Fibroblast of lung (primary cell): ENCODE data around the gene CFAP221. TPM values are rescaled to one million over a fixed set of nuclear protein-coding genes. Genes with fewer than 3 reads are reported as not detected.

Experiments used
- DNase-seq, 2 donors: peaks; one replicate each; pipeline versions ENCODE4 v3.0.0 to v3.0.0-alpha.2; 2010; ENCODE audit warnings: low read depth in 2 of 2
- H2AFZ ChIP-seq: 2 replicates; pipeline ENCODE4 v1.5.1; 2012; ENCODE audit warnings: low read length, control low read depth, inconsistent platforms
- H3K27ac ChIP-seq: 2 replicates; pipeline ENCODE4 v1.5.1; 2011; ENCODE audit warnings: low read length, control low read depth; ENCODE audit not compliant: insufficient read depth
- H3K27me3 ChIP-seq: 2 replicates; pipeline ENCODE4 v1.5.1; 2011; ENCODE audit warnings: mild to moderate bottlenecking, low read length; ENCODE audit not compliant: control insufficient read depth, insufficient read depth
- H3K36me3 ChIP-seq: 2 replicates; pipeline ENCODE4 v1.5.1; 2011; ENCODE audit warnings: low read length; ENCODE audit not compliant: control insufficient read depth, insufficient read depth
- H3K4me1 ChIP-seq: 2 replicates; pipeline ENCODE4 v1.5.1; 2011; ENCODE audit warnings: low read length; ENCODE audit not compliant: control insufficient read depth, insufficient read depth; ENCODE audit errors: extremely low read depth
- H3K4me2 ChIP-seq: 2 replicates; pipeline ENCODE4 v1.5.1; 2011; ENCODE audit warnings: low read length, control low read depth; ENCODE audit not compliant: insufficient read depth; ENCODE audit errors: extremely low read depth
- H3K4me3 ChIP-seq, 4 experiments: fragments of 200-600 bp in 1 of 4; sonication (generic) in 1 of 4; replicated peaks in 1 of 4; 2 replicates each; pipeline ENCODE4 v1.5.1; 2011 to 2016; ENCODE audit warnings: low read length in 4 of 4, low read depth in 3 of 4, mild to moderate bottlenecking in 3 of 4, control low read depth in 2 of 4, inconsistent platforms in 1 of 4, mixed read lengths in 1 of 4; ENCODE audit not compliant: insufficient read depth in 1 of 4; ENCODE audit errors: control extremely low read depth in 1 of 4
- H3K79me2 ChIP-seq: 2 replicates; pipeline ENCODE4 v1.5.1; 2012; ENCODE audit warnings: mild to moderate bottlenecking, low read length, inconsistent platforms; ENCODE audit not compliant: control insufficient read depth, insufficient read depth
- H3K9ac ChIP-seq: 2 replicates; pipeline ENCODE4 v1.5.1; 2011; ENCODE audit warnings: mild to moderate bottlenecking, low read length, control low read depth; ENCODE audit not compliant: insufficient read depth
- H3K9me3 ChIP-seq: 2 replicates; pipeline ENCODE4 v1.5.1; 2012; ENCODE audit warnings: low read depth, low read length; ENCODE audit not compliant: control insufficient read depth, insufficient read depth
- H4K20me1 ChIP-seq: 2 replicates; pipeline ENCODE4 v1.5.1; 2011; ENCODE audit warnings: low read length; ENCODE audit not compliant: control insufficient read depth, insufficient read depth; ENCODE audit errors: extremely low read depth
- EZH2 ChIP-seq: IDR thresholded peaks from 2 replicates; pipeline ENCODE4 v1.5.1; 2012; ENCODE audit warnings: low read length, control low read depth, mild to moderate bottlenecking; ENCODE audit errors: missing control alignments
- polyA plus RNA-seq, 2 donors: library from polyadenylated mRNA; depleted of rRNA in 1 of 2; stranded (reverse) in 1 of 2; unstranded in 1 of 2; fragments of >200 nt; gene quantifications; 2 replicates each; pipeline ENCODE4 v1.2.1, GENCODE V29; 2011 to 2012; ENCODE audit warnings: missing spikeins in 1 of 2
- total RNA-seq: library from RNA; depleted of rRNA; stranded (reverse); fragments of >200 nt; gene quantifications from 2 replicates; pipeline ENCODE4 v1.2.1, GENCODE V29; 2014
- TF ChIP-seq, protein P1 (sequence below), 2 donors: IDR thresholded peaks in 1 of 2; conservative IDR thresholded peaks in 1 of 2; 1 replicate in 1 of 2; 2 replicates in 1 of 2; pipeline ENCODE4 v1.5.1; 2011 to 2012; ENCODE audit warnings: low read length in 2 of 2, control low read depth in 1 of 2, inconsistent platforms in 1 of 2, low read depth in 1 of 2, mild to moderate bottlenecking in 1 of 2

CFAP221 gene
- total and polyA plus RNA-seq, 2 donors (not counting 1 experiment from before 2014, with no cell fraction given) = 0.07 TPM; not detected in 1

DNA sequence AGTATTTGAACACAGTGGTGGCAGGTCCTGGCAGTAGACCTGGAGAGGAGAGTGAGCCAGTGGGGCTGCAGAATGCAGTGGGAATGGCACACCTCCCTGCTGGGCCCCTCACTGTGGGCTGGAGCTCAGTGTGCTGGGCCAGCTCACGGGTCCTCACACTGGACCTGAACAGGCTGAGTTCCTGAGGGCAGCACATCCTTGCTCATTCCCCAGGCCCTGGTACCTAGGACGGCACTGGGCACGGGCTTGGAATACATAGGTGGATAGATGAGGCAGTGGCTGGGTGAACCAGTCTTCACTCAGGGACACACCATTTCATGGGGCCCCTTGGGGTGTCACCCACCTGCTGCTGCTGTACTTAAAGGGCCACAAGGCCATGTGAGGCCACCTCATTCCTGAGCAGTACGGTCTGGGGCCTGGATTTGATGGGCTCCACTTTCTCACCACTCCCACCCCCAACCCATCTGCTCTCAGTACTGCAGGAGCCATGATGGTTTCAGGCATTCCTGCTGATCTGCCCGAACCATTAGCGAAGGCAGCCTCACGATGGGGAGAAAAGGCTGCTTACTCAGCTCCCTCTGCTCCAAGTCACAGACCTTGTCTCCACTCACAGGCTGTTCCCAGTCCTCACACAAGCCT, 138.9 kb downstream of the CFAP221 start:
- H2AFZ ChIP-seq = no peak overlapping the region
- no peak overlapping the region for H3K4me3 ChIP-seq
- no peak overlapping the region for H3K9ac ChIP-seq
- no peaks in the 10 kb centered on the region for H3K4me1 ChIP-seq
- no peaks in the 10 kb centered on the region for H3K9me3 ChIP-seq
- TF ChIP-seq, protein P1, sequence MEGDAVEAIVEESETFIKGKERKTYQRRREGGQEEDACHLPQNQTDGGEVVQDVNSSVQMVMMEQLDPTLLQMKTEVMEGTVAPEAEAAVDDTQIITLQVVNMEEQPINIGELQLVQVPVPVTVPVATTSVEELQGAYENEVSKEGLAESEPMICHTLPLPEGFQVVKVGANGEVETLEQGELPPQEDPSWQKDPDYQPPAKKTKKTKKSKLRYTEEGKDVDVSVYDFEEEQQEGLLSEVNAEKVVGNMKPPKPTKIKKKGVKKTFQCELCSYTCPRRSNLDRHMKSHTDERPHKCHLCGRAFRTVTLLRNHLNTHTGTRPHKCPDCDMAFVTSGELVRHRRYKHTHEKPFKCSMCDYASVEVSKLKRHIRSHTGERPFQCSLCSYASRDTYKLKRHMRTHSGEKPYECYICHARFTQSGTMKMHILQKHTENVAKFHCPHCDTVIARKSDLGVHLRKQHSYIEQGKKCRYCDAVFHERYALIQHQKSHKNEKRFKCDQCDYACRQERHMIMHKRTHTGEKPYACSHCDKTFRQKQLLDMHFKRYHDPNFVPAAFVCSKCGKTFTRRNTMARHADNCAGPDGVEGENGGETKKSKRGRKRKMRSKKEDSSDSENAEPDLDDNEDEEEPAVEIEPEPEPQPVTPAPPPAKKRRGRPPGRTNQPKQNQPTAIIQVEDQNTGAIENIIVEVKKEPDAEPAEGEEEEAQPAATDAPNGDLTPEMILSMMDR (conservative IDR thresholded peaks at IDR 0.05 in 1 of 2, IDR thresholded peaks at IDR 0.05 in 1 of 2; ENCODE audit: low read depth in 1 of 2, low read length in 2 of 2) = no peak
- no peak for TF ChIP-seq EZH2
- H4K20me1 ChIP-seq = no peaks in the 10 kb centered on the region
- H3K27ac ChIP-seq = no peak overlapping the region
- H3K36me3 ChIP-seq = peaks cover 2% of the 10 kb centered on the region
- no peaks in the 10 kb centered on the region for H3K27me3 ChIP-seq
- H3K4me2 ChIP-seq = no peak overlapping the region
- H3K79me2 ChIP-seq = peaks cover 3% of the 10 kb centered on the region
- DNase-seq = no peak

- H3K27me3 ChIP-seq = no peaks in the 10 kb centered on the region
- peaks cover 2% of the 10 kb centered on the region for H3K36me3 ChIP-seq
- H4K20me1 ChIP-seq = no peaks in the 10 kb centered on the region
- H3K4me3 ChIP-seq = no peak overlapping the region
- no peak overlapping the region for H3K27ac ChIP-seq
- peaks cover 3% of the 10 kb centered on the region for H3K79me2 ChIP-seq
- peak; percentile 23 to 60 for DNase-seq
- H3K9ac ChIP-seq = no peak overlapping the region
- no peak overlapping the region for H3K4me2 ChIP-seq
- H3K4me1 ChIP-seq = no peaks in the 10 kb centered on the region
- no peak for TF ChIP-seq EZH2
- TF ChIP-seq, protein P1 (conservative IDR thresholded peaks at IDR 0.05 in 1 of 2, IDR thresholded peaks at IDR 0.05 in 1 of 2; ENCODE audit: low read depth in 1 of 2, low read length in 2 of 2) = no peak
- H3K9me3 ChIP-seq = no peaks in the 10 kb centered on the region
- no peak overlapping the region for H2AFZ ChIP-seq
These were observed 139.6 kb downstream of the CFAP221 start for GRCh38 chr2:119683713-119684443.

- no peaks in the 10 kb centered on the region for H4K20me1 ChIP-seq
- no peak overlapping the region for H3K4me2 ChIP-seq
- no peak overlapping the region for H3K9ac ChIP-seq
- peaks cover 2% of the 10 kb centered on the region for H3K36me3 ChIP-seq
- no peak for TF ChIP-seq EZH2
- TF ChIP-seq, protein P1 (conservative IDR thresholded peaks at IDR 0.05 in 1 of 2, IDR thresholded peaks at IDR 0.05 in 1 of 2; ENCODE audit: low read depth in 1 of 2, low read length in 2 of 2) = no peak
- no peaks in the 10 kb centered on the region for H3K4me1 ChIP-seq
- no peaks in the 10 kb centered on the region for H3K27me3 ChIP-seq
- DNase-seq = no peak
- peaks cover 3% of the 10 kb centered on the region for H3K79me2 ChIP-seq
- H3K9me3 ChIP-seq = no peaks in the 10 kb centered on the region
- no peak overlapping the region for H2AFZ ChIP-seq
- H3K4me3 ChIP-seq = no peak overlapping the region
- H3K27ac ChIP-seq = no peak overlapping the region
These were observed 140.3 kb downstream of the CFAP221 start for GRCh38 chr2:119684518-119684917.
